Measurements from ENCODE around the gene USP40.
A peak's percentile ranks its signal among the peaks of the same experiment; 100 is the strongest.
"Not testable (repeated sequence)": the region's sequence is repeated elsewhere in the genome, so short reads cannot be mapped to it uniquely, and the experiment has no call there.

The USP40 gene

GRCh38 chr2:233566141-233566956, at the start of gene USP40:
Gene USP40, minus strand, starts transcription at chr2:233566782. Its CDS starts 1,228 bp downstream, at chr2:233565554.
- peak; percentile 81 to 95 for DNase-seq

GRCh38 chr2:233611284-233611683, 44.7 kb upstream of the USP40 start:
- DNase-seq = no peak

GRCh38 chr2:233605680-233606079, 39.1 kb upstream of the USP40 start:
- no peak for DNase-seq

GRCh38 chr2:233604826-233605225, 38.2 kb upstream of the USP40 start:
- no peak for DNase-seq

- no peak for DNase-seq
Observed at GRCh38 chr2:233603520-233603919, 36.9 kb upstream of the USP40 start.

- DNase-seq = no peak
Observed at GRCh38 chr2:233602076-233602475, 35.5 kb upstream of the USP40 start.

GRCh38 chr2:233600386-233600785, 33.8 kb upstream of the USP40 start:
- DNase-seq = no peak

GRCh38 chr2:233598952-233599351, 32.4 kb upstream of the USP40 start:
- no peak for DNase-seq

- DNase-seq = no peak
Observed at GRCh38 chr2:233597522-233597921, 30.9 kb upstream of the USP40 start.

GRCh38 chr2:233593201-233593600, 26.6 kb upstream of the USP40 start:
- no peak for DNase-seq

- DNase-seq = not testable (repeated sequence)
Observed at GRCh38 chr2:233592706-233593105, 26.1 kb upstream of the USP40 start.

GRCh38 chr2:233588400-233588799, 21.8 kb upstream of the USP40 start:
- DNase-seq = no peak

- no peak for DNase-seq
Observed at GRCh38 chr2:233584210-233584609, 17.6 kb upstream of the USP40 start.

GRCh38 chr2:233583217-233583965, 16.8 kb upstream of the USP40 start:
- DNase-seq = not testable (repeated sequence)

- not testable (repeated sequence) for DNase-seq
Observed at GRCh38 chr2:233577341-233577740, 10.8 kb upstream of the USP40 start.

- no peak for DNase-seq
Observed at GRCh38 chr2:233572468-233572867, 5.9 kb upstream of the USP40 start.

- DNase-seq = no peak
Observed at GRCh38 chr2:233571462-233571861, 4.9 kb upstream of the USP40 start.

- DNase-seq = no peak
Observed at GRCh38 chr2:233571001-233571400, 4.4 kb upstream of the USP40 start.

GRCh38 chr2:233565685-233566140, 869 bp downstream of the USP40 start:
- DNase-seq = no peak

GRCh38 chr2:233563663-233564430, 2.7 kb downstream of the USP40 start:
- DNase-seq = no peak

GRCh38 chr2:233556881-233557736, 9.5 kb downstream of the USP40 start:
- DNase-seq = no peak

GRCh38 chr2:233553366-233553765, 13.2 kb downstream of the USP40 start:
- DNase-seq = no peak

All from NCI-H526 (cell line).